T-helper 1 cell treated with Interleukin-12 subunit alpha and Interleukin-12 subunit beta and Interleukin-4 antibody, amounts not matched to agents 30 μg/mL and 1 μg/mL, for 36 hours (primary cell): Measurements from ENCODE around the gene LY86.

ENCODE experiments used
- H3K27ac Mint-ChIP-seq: one replicate; pipeline ENCODE4 v1.8.0; 2021; ENCODE audit warnings: mild to moderate bottlenecking, mixed read lengths
- H3K27me3 Mint-ChIP-seq: one replicate; pipeline ENCODE4 v1.8.0; 2021; ENCODE audit warnings: low read depth, mixed read lengths
- H3K36me3 Mint-ChIP-seq: one replicate; pipeline ENCODE4 v1.8.0; 2021; ENCODE audit warnings: low read depth, mixed read lengths
- H3K4me1 Mint-ChIP-seq: one replicate; pipeline ENCODE4 v1.8.0; 2021; ENCODE audit warnings: low read depth, mixed read lengths
- H3K4me3 Mint-ChIP-seq: one replicate; pipeline ENCODE4 v1.8.0; 2021; ENCODE audit warnings: mild to moderate bottlenecking, moderate library complexity, mixed read lengths
- H3K9me3 Mint-ChIP-seq: one replicate; pipeline ENCODE4 v1.8.0; 2021; ENCODE audit warnings: mixed read lengths

The LY86 gene

GRCh38 chr6:6614096-6614982 is 25.8 kb downstream of the LY86 start:
- H3K9me3 Mint-ChIP-seq: peaks cover 6% of the 10 kb centered on the region
- peak overlapping the region; percentile 78 for H3K4me3 Mint-ChIP-seq
- no peaks in the 10 kb centered on the region for H3K27me3 Mint-ChIP-seq
- H3K27ac Mint-ChIP-seq: peak overlapping the region; percentile 94
- H3K4me1 Mint-ChIP-seq: peaks cover 66% of the 10 kb centered on the region
- peaks cover 14% of the 10 kb centered on the region for H3K36me3 Mint-ChIP-seq

- no peaks in the 10 kb centered on the region for H3K27me3 Mint-ChIP-seq
- H3K27ac Mint-ChIP-seq: peak overlapping the region; percentile 94
- H3K9me3 Mint-ChIP-seq: peaks cover 6% of the 10 kb centered on the region
- peaks cover 14% of the 10 kb centered on the region for H3K36me3 Mint-ChIP-seq
- peak overlapping the region; percentile 78 for H3K4me3 Mint-ChIP-seq
- H3K4me1 Mint-ChIP-seq: peaks cover 66% of the 10 kb centered on the region
Measured at GRCh38 chr6:6614983-6615349, 26.4 kb downstream of the LY86 start.

- Mint-ChIP-seq H3K4me3 (no peak overlapping the region), H3K9me3 (peaks cover 6% of the 10 kb centered on the region), H3K36me3 (peaks cover 16% of the 10 kb centered on the region), H3K4me1 (peaks cover 57% of the 10 kb centered on the region), H3K27ac (peak overlapping the region; percentile 28), H3K27me3 (no peaks in the 10 kb centered on the region)
Measured at GRCh38 chr6:6616656-6617055, 28.1 kb downstream of the LY86 start.

- Mint-ChIP-seq H3K27ac (no peak overlapping the region), H3K36me3 (peaks cover 5% of the 10 kb centered on the region), H3K4me1 (peaks cover 52% of the 10 kb centered on the region), H3K4me3 (no peak overlapping the region), H3K9me3 (no peaks in the 10 kb centered on the region), H3K27me3 (no peaks in the 10 kb centered on the region)
Measured at GRCh38 chr6:6619021-6619794, 30.7 kb downstream of the LY86 start.

GRCh38 chr6:6620766-6621425 is 32.4 kb downstream of the LY86 start:
- H3K27me3 Mint-ChIP-seq: no peaks in the 10 kb centered on the region
- no peaks in the 10 kb centered on the region for H3K9me3 Mint-ChIP-seq
- H3K4me3 Mint-ChIP-seq: no peak overlapping the region
- peaks cover 46% of the 10 kb centered on the region for H3K4me1 Mint-ChIP-seq
- H3K36me3 Mint-ChIP-seq: peaks cover 12% of the 10 kb centered on the region
- no peak overlapping the region for H3K27ac Mint-ChIP-seq

GRCh38 chr6:6622501-6622900 is 34.0 kb downstream of the LY86 start:
- Mint-ChIP-seq H3K4me1 (peaks cover 35% of the 10 kb centered on the region), H3K27ac (no peak overlapping the region), H3K9me3 (no peaks in the 10 kb centered on the region), H3K27me3 (no peaks in the 10 kb centered on the region), H3K36me3 (peaks cover 13% of the 10 kb centered on the region), H3K4me3 (no peak overlapping the region)

GRCh38 chr6:6623553-6623952 is 35.0 kb downstream of the LY86 start:
- Mint-ChIP-seq H3K27me3 (no peaks in the 10 kb centered on the region), H3K4me3 (no peak overlapping the region), H3K27ac (no peak overlapping the region), H3K4me1 (peaks cover 34% of the 10 kb centered on the region), H3K9me3 (no peaks in the 10 kb centered on the region), H3K36me3 (peaks cover 13% of the 10 kb centered on the region)

- H3K27ac Mint-ChIP-seq: no peak overlapping the region
- H3K4me1 Mint-ChIP-seq: peaks cover 33% of the 10 kb centered on the region
- peaks cover 15% of the 10 kb centered on the region for H3K36me3 Mint-ChIP-seq
- no peak overlapping the region for H3K4me3 Mint-ChIP-seq
- H3K9me3 Mint-ChIP-seq: no peaks in the 10 kb centered on the region
- no peaks in the 10 kb centered on the region for H3K27me3 Mint-ChIP-seq
Measured at GRCh38 chr6:6624269-6624990, 35.9 kb downstream of the LY86 start.

GRCh38 chr6:6626187-6626586 is 37.7 kb downstream of the LY86 start:
- H3K36me3 Mint-ChIP-seq: peaks cover 12% of the 10 kb centered on the region
- H3K27ac Mint-ChIP-seq: no peak overlapping the region
- no peaks in the 10 kb centered on the region for H3K9me3 Mint-ChIP-seq
- no peaks in the 10 kb centered on the region for H3K27me3 Mint-ChIP-seq
- H3K4me1 Mint-ChIP-seq: peaks cover 28% of the 10 kb centered on the region
- H3K4me3 Mint-ChIP-seq: no peak overlapping the region

- Mint-ChIP-seq H3K27ac (no peak overlapping the region), H3K36me3 (peaks cover 15% of the 10 kb centered on the region), H3K9me3 (no peaks in the 10 kb centered on the region), H3K4me1 (peaks cover 23% of the 10 kb centered on the region), H3K27me3 (no peaks in the 10 kb centered on the region), H3K4me3 (no peak overlapping the region)
Measured at GRCh38 chr6:6629402-6629801, 40.9 kb downstream of the LY86 start.

- H3K36me3 Mint-ChIP-seq: peaks cover 8% of the 10 kb centered on the region
- H3K4me1 Mint-ChIP-seq: peaks cover 30% of the 10 kb centered on the region
- H3K27ac Mint-ChIP-seq: no peak overlapping the region
- no peaks in the 10 kb centered on the region for H3K27me3 Mint-ChIP-seq
- H3K4me3 Mint-ChIP-seq: no peak overlapping the region
- H3K9me3 Mint-ChIP-seq: no peaks in the 10 kb centered on the region
Measured at GRCh38 chr6:6631053-6631452, 42.5 kb downstream of the LY86 start.

GRCh38 chr6:6631534-6632276 is 43.2 kb downstream of the LY86 start:
- Mint-ChIP-seq H3K4me3 (no peak overlapping the region), H3K4me1 (peaks cover 33% of the 10 kb centered on the region), H3K27me3 (no peaks in the 10 kb centered on the region), H3K36me3 (peaks cover 8% of the 10 kb centered on the region), H3K27ac (no peak overlapping the region), H3K9me3 (no peaks in the 10 kb centered on the region)

GRCh38 chr6:6633898-6634734 is 45.6 kb downstream of the LY86 start:
- Mint-ChIP-seq H3K36me3 (peaks cover 7% of the 10 kb centered on the region), H3K27me3 (no peaks in the 10 kb centered on the region), H3K9me3 (no peaks in the 10 kb centered on the region), H3K4me1 (peaks cover 31% of the 10 kb centered on the region), H3K4me3 (no peak overlapping the region), H3K27ac (no peak overlapping the region)
